Panc1 (cell line): Measurements from ENCODE around the gene GPHN. TPM values are rescaled to one million over a fixed set of nuclear protein-coding genes. Genes with fewer than 3 reads are reported as not detected.

Experiments used
- ATAC-seq: fragments of 200-7000 bp; cut with Tn5 transposase; 2 replicates; pipeline ENCODE4 v1.9.1; 2020; ENCODE audit warnings: mild to moderate bottlenecking, moderate library complexity
- BruUV-seq: library from RNA; stranded (reverse); fragments of 400-500 nt; replicated peaks from 2 replicates; lab custom pipeline; 2021; lab: Mats Ljungman, UMichigan
- CTCF ChIA-PET: fragments of 300-600 bp; sonication (Branson Sonifier 250); formaldehyde crosslinking; loops from one replicate; lab custom pipeline; 2022; ENCODE audit warnings: antibody characterized with exemption; lab: Charles Lee
- POLR2A ChIA-PET: fragments of 300-600 bp; sonication (Branson Sonifier 250); formaldehyde crosslinking; loops from one replicate; lab custom pipeline; 2022; ENCODE audit warnings: antibody characterized with exemption; lab: Charles Lee
- DNase-seq: peaks from one replicate; pipeline ENCODE4 v3.0.0-alpha.2; 2010; ENCODE audit warnings: low read depth, low spot score
- H3K27ac ChIP-seq: 2 replicates; pipeline ENCODE4 v1.5.1; 2011; ENCODE audit warnings: mild to moderate bottlenecking, low read length, inconsistent platforms
- H3K27me3 ChIP-seq: fragments of 200-500 bp; sonication (Bioruptor generic); 2 replicates; pipeline ENCODE4 v1.6.0; 2014; ENCODE audit warnings: low read length, inconsistent platforms; ENCODE audit not compliant: control insufficient read depth, insufficient read depth
- H3K36me3 ChIP-seq: fragments of 200-500 bp; sonication (Bioruptor generic); 2 replicates; pipeline ENCODE4 v1.5.1; 2014; ENCODE audit warnings: inconsistent platforms, mild to moderate bottlenecking, low read length, moderate library complexity; ENCODE audit not compliant: control insufficient read depth, insufficient read depth
- H3K4me1 ChIP-seq: 2 replicates; pipeline ENCODE4 v1.5.1; 2011; ENCODE audit warnings: inconsistent platforms, mild to moderate bottlenecking, low read length, moderate library complexity; ENCODE audit not compliant: control insufficient read depth, insufficient read depth
- H3K4me3 ChIP-seq, 2 experiments: 2 replicates each; pipeline ENCODE4 v1.5.1; 2011 to 2012; ENCODE audit warnings: low read depth in 2 of 2, low read length in 2 of 2, mild to moderate bottlenecking in 2 of 2, inconsistent platforms in 1 of 2, moderate library complexity in 1 of 2
- H3K9me3 ChIP-seq: fragments of 200-500 bp; sonication (Bioruptor generic); 2 replicates; pipeline ENCODE4 v1.5.1; 2014; ENCODE audit warnings: low read depth, mild to moderate bottlenecking, inconsistent platforms, low read length, moderate library complexity; ENCODE audit not compliant: control insufficient read depth, insufficient read depth
- POLR2AphosphoS5 ChIP-seq: IDR thresholded peaks from 2 replicates; pipeline ENCODE4 v1.6.1; 2012; ENCODE audit warnings: mild to moderate bottlenecking, low read depth, low read length, moderate library complexity
- SIN3A ChIP-seq: IDR thresholded peaks from 2 replicates; pipeline ENCODE4 v1.6.1; 2012; ENCODE audit warnings: low read depth, mild to moderate bottlenecking, low read length, moderate library complexity, borderline replicate concordance; ENCODE audit not compliant: insufficient read depth
- TCF7L2 ChIP-seq: IDR thresholded peaks from 2 replicates; pipeline ENCODE4 v1.6.1; 2011; ENCODE audit warnings: mild to moderate bottlenecking, low read depth, low read length, inconsistent platforms
- in situ Hi-C: cut with HindIII; loops from 2 replicates; pipeline ENCODE4 v1.10.0; 2016; ENCODE audit warnings: low sequenced_read_pairs, low pct_unique_long_range_greater_than_20kb
- intact Hi-C: fragments of 100-400 bp; cut with micrococcal nuclease; formaldehyde crosslinking; loops from one replicate; pipeline ENCODE4 v1.10.0; 2022; ENCODE audit not compliant: unreplicated experiment
- total RNA-seq: library from RNA; stranded (reverse); gene quantifications from one replicate; pipeline ENCODE4 v1.2.1, GENCODE V29; 2021; ENCODE audit not compliant: unreplicated experiment
- TF ChIP-seq, protein P1 (sequence below), 2 experiments: IDR thresholded peaks; 2 replicates each; pipeline ENCODE4 v1.6.1; 2011 to 2012; ENCODE audit warnings: low read depth in 2 of 2, control low read depth in 1 of 2, low read length in 1 of 2, mild to moderate bottlenecking in 1 of 2, moderate library complexity in 1 of 2; ENCODE audit not compliant: insufficient read depth in 1 of 2
- TF ChIP-seq, protein P2 (sequence below): fragments of 450-650 bp; IDR thresholded peaks from 2 replicates; pipeline ENCODE4 v1.5.1; 2017; ENCODE audit warnings: mild to moderate bottlenecking

The GPHN gene
- total RNA-seq, 1 experiment from 2014 or later: 26.6 TPM

DNA sequence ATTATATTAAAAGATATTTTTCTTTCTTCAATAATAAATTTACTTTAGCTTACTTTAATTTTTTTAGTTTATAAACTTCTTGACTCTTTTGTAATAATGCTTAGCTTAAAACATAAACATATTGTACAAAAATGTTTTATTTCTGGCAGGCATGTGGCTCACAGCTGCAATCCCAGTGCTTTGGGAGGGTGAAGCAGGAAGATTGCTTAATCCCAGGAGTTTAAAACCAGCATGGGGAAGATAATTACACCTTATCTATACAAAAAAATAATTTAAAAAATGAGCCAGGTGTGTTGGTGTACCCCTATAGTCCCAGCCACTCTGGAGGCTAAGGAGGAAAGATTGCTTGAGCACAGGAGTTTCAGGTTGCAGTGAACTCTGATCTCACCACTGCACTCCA, 120.7 kb downstream of the GPHN start:
- H3K27me3 ChIP-seq: no peaks in the 10 kb centered on the region
- ATAC-seq (no peak), DNase-seq (no peak)
- H3K4me1 ChIP-seq: 0 out of 2 replicates have a peak, but pooled peaks cover 4% of the 10 kb centered on the region
- intact Hi-C loops (loop anchor here (10.0 kb wide), 1 partner anchor 486 kb away; no protein-coding TSS in a partner anchor), in situ Hi-C loops (no loop called here)
- no peaks in the 10 kb centered on the region for H3K36me3 ChIP-seq
- no peaks in the 10 kb centered on the region for H3K9me3 ChIP-seq
- CTCF ChIA-PET: no interaction called here
- H3K4me3 ChIP-seq: no peak overlapping the region
- TF ChIP-seq TCF7L2 (no peak), POLR2AphosphoS5 (no peak), SIN3A (no peak)
- TF ChIP-seq, protein P1, sequence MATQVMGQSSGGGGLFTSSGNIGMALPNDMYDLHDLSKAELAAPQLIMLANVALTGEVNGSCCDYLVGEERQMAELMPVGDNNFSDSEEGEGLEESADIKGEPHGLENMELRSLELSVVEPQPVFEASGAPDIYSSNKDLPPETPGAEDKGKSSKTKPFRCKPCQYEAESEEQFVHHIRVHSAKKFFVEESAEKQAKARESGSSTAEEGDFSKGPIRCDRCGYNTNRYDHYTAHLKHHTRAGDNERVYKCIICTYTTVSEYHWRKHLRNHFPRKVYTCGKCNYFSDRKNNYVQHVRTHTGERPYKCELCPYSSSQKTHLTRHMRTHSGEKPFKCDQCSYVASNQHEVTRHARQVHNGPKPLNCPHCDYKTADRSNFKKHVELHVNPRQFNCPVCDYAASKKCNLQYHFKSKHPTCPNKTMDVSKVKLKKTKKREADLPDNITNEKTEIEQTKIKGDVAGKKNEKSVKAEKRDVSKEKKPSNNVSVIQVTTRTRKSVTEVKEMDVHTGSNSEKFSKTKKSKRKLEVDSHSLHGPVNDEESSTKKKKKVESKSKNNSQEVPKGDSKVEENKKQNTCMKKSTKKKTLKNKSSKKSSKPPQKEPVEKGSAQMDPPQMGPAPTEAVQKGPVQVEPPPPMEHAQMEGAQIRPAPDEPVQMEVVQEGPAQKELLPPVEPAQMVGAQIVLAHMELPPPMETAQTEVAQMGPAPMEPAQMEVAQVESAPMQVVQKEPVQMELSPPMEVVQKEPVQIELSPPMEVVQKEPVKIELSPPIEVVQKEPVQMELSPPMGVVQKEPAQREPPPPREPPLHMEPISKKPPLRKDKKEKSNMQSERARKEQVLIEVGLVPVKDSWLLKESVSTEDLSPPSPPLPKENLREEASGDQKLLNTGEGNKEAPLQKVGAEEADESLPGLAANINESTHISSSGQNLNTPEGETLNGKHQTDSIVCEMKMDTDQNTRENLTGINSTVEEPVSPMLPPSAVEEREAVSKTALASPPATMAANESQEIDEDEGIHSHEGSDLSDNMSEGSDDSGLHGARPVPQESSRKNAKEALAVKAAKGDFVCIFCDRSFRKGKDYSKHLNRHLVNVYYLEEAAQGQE (IDR thresholded peaks at IDR 0.05; ENCODE audit: insufficient read depth in 1 of 2, low read depth in 2 of 2, low read length in 1 of 2): no peak
- TF ChIP-seq, protein P2, sequence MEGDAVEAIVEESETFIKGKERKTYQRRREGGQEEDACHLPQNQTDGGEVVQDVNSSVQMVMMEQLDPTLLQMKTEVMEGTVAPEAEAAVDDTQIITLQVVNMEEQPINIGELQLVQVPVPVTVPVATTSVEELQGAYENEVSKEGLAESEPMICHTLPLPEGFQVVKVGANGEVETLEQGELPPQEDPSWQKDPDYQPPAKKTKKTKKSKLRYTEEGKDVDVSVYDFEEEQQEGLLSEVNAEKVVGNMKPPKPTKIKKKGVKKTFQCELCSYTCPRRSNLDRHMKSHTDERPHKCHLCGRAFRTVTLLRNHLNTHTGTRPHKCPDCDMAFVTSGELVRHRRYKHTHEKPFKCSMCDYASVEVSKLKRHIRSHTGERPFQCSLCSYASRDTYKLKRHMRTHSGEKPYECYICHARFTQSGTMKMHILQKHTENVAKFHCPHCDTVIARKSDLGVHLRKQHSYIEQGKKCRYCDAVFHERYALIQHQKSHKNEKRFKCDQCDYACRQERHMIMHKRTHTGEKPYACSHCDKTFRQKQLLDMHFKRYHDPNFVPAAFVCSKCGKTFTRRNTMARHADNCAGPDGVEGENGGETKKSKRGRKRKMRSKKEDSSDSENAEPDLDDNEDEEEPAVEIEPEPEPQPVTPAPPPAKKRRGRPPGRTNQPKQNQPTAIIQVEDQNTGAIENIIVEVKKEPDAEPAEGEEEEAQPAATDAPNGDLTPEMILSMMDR: no peak
- POLR2A ChIA-PET: no interaction called here
- no TSS peak for BruUV-seq
- no peak overlapping the region for H3K27ac ChIP-seq

DNA sequence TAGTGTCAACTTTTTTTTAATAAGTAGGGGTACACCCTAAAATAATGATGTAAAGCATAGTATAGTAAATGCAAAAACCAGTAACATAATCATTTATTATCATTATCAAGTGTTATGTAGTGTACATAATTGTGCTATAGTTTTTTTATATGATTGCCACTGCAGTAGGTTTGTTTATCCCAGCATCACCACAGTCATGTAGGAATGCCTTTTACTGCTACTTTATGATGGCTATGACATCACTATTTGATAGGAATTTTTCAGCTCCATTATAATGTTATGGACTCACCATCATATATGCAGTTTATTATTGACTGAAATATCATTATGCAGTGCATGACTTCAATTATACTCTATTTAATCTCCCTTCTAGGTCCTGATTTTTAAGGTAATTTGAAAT, 121.6 kb downstream of the GPHN start:
- no peak for ATAC-seq
- Histone ChIP-seq H3K4me3 (no peak overlapping the region), H3K27me3 (no peaks in the 10 kb centered on the region), H3K27ac (no peak overlapping the region), H3K9me3 (no peaks in the 10 kb centered on the region), H3K36me3 (no peaks in the 10 kb centered on the region), H3K4me1 (no peaks in the 10 kb centered on the region)
- BruUV-seq: no TSS peak
- ChIA-PET CTCF (no interaction called here), POLR2A (no interaction called here)
- no peak for TF ChIP-seq TCF7L2
- no peak for TF ChIP-seq POLR2AphosphoS5
- TF ChIP-seq, protein P1 (IDR thresholded peaks at IDR 0.05; ENCODE audit: insufficient read depth in 1 of 2, low read depth in 2 of 2, low read length in 1 of 2): no peak
- TF ChIP-seq, protein P2: no peak
- no peak for TF ChIP-seq SIN3A
- no peak for DNase-seq
- in situ Hi-C loops: no loop called here
- intact Hi-C loops: loop anchor here (10.0 kb wide), 1 partner anchor 485 kb away; no protein-coding TSS in a partner anchor
